Activated CD4-positive, alpha-beta T cell treated with anti-CD3 and anti-CD28 coated beads for 36 hours (primary cell): ENCODE results near the gene DCDC2. TPM values are rescaled to one million over a fixed set of nuclear protein-coding genes. Genes with fewer than 3 reads are reported as not detected.

ENCODE experiments used
- ATAC-seq: fragments of 200-7000 bp; cut with Tn5 transposase; one replicate; pipeline ENCODE4 v1.10.0; 2021; ENCODE audit warnings: mild to moderate bottlenecking, moderate library complexity
- CTCF ChIA-PET: fragments of 350-600 bp; sonication (Branson Sonifier 250); formaldehyde crosslinking; loops from one replicate; lab custom pipeline; 2021; ENCODE audit warnings: antibody characterized with exemption; lab: Charles Lee
- POLR2A ChIA-PET: fragments of 350-600 bp; sonication (Branson Sonifier 250); formaldehyde crosslinking; loops from one replicate; lab custom pipeline; 2021; ENCODE audit warnings: antibody characterized with exemption, inconsistent platforms; lab: Charles Lee
- DNase-seq: peaks from one replicate; pipeline ENCODE4 v3.0.0-alpha.2; 2020
- H3K27ac Mint-ChIP-seq: one replicate; pipeline ENCODE4 v1.8.0; 2021; ENCODE audit warnings: mixed read lengths
- H3K27me3 Mint-ChIP-seq: one replicate; pipeline ENCODE4 v1.8.0; 2021; ENCODE audit warnings: mixed read lengths
- H3K36me3 Mint-ChIP-seq: one replicate; pipeline ENCODE4 v1.8.0; 2021; ENCODE audit warnings: low read depth, mixed read lengths
- H3K4me1 Mint-ChIP-seq: one replicate; pipeline ENCODE4 v1.8.0; 2021; ENCODE audit warnings: mixed read lengths
- H3K4me3 Mint-ChIP-seq: one replicate; pipeline ENCODE4 v1.8.0; 2021; ENCODE audit warnings: mild to moderate bottlenecking, moderate library complexity, mixed read lengths
- H3K9me3 Mint-ChIP-seq: one replicate; pipeline ENCODE4 v1.8.0; 2021; ENCODE audit warnings: low read depth, mixed read lengths
- intact Hi-C, 2 experiments: fragments of 100-400 bp; cut with DNase I in 1 of 2; cut with micrococcal nuclease in 1 of 2; formaldehyde crosslinking; loops; one replicate each; pipeline versions ENCODE4 v1.14.2 to v1.15.1; 2022 to 2024; cut with DNase I, micrococcal nuclease
- total RNA-seq, 2 experiments: library from RNA; stranded (reverse); gene quantifications; one replicate each; pipeline ENCODE4 v1.2.3, GENCODE V29; 2021

The DCDC2 gene
- total RNA-seq, 2 experiments from 2014 or later = 0.23 TPM; not detected in 1

DNA sequence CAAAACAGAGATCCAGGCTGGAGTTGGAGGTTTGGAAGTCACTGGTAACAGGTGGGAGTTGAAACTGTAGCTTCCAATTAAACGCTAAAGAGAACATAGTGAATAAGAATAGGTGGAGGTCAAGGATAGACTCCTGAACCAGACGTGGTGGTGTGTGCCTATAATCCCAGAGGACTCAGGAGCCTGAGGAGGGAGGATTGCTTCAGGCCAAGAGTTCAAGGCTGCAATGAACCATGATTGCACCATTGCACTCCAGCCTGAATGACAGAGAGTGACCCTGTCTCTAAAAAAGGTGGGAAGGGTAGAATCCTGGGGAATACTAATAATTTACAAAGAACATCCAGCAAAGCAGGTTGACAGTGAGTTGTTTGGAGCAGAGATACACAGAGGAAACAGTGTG is 218.2 kb downstream of the DCDC2 start:
- no peak overlapping the region for H3K27ac Mint-ChIP-seq
- CTCF ChIA-PET = no interaction called here
- POLR2A ChIA-PET = no interaction called here
- no peak for DNase-seq
- H3K27me3 Mint-ChIP-seq = peaks cover 6% of the 10 kb centered on the region
- intact Hi-C loops = no loop called here
- no peaks in the 10 kb centered on the region for H3K4me1 Mint-ChIP-seq
- no peaks in the 10 kb centered on the region for H3K36me3 Mint-ChIP-seq
- peaks cover 5% of the 10 kb centered on the region for H3K9me3 Mint-ChIP-seq
- no peak overlapping the region for H3K4me3 Mint-ChIP-seq
- no peak for ATAC-seq

DNA sequence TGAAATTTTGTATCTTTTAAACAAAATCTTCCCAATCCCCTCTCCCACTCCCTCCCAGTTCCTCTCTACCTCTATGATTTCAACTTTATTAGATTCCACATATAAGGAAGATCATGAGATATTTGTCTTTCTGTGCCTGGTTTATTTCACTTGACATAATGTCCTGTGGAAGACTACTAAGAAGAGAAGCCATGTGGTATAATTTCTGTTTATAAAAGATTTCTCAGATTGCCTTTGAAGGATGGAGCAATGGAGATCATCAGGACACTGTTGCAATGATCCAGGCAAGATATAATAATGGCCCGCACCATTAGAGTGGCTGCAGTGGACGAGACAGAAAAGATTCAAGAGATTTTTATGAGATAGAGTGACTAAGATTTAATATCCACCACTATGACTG is 218.8 kb downstream of the DCDC2 start:
- Mint-ChIP-seq H3K4me1 (no peaks in the 10 kb centered on the region), H3K9me3 (peaks cover 5% of the 10 kb centered on the region), H3K27ac (no peak overlapping the region), H3K4me3 (no peak overlapping the region), H3K27me3 (peaks cover 10% of the 10 kb centered on the region), H3K36me3 (no peaks in the 10 kb centered on the region)
- ATAC-seq = no peak
- DNase-seq = no peak
- intact Hi-C loops = no loop called here
- CTCF ChIA-PET = no interaction called here
- POLR2A ChIA-PET = no interaction called here

DNA sequence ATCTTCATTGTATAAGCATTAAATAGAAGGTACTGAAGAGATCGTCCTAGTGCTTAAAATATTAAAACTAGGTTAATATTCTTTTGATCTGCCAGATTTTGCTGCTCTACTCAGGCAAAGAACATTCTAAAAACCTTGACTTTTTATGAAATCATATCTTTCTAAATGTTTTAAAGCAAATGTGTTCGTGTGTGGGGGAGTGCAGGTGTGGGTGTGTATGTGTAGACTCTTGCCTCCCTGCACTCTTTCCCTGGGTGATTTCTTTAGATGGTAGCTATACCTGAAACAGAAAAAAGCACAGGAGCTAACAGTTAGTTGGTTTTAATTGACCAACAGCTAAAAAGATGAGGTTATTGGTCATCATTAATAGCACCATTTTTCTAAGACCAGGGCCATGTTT is 226.1 kb downstream of the DCDC2 start:
- Mint-ChIP-seq H3K27me3 (peaks cover 21% of the 10 kb centered on the region), H3K27ac (no peak overlapping the region), H3K9me3 (peaks cover 5% of the 10 kb centered on the region), H3K4me3 (no peak overlapping the region), H3K36me3 (no peaks in the 10 kb centered on the region), H3K4me1 (no peaks in the 10 kb centered on the region)
- intact Hi-C loops = no loop called here
- DNase-seq (no peak), ATAC-seq (no peak)
- CTCF ChIA-PET = interaction anchor here (0.5 kb wide), 1 partner anchor 61 kb away, joined by 3 read pairs; no protein-coding TSS in a partner anchor
- POLR2A ChIA-PET = no interaction called here

DNA sequence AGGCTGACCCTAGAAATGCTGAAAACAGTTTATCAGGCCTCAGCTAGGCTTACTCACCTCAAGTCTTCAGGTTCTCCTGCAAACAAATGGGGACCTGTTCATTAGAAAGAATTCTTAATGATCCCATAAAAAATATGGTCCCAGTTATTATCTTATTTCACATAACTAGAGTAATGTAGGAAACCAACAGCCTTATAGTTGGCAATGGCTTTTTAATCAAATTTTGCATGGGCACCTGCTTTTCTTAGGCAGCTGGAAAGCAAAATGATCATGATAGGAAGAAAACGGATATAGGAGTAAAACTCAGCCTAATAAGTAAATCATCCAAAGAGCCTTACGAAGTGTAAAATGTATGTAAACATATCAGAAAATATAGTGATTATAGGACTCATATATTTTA is 230.5 kb downstream of the DCDC2 start:
- Mint-ChIP-seq H3K9me3 (no peaks in the 10 kb centered on the region), H3K27ac (no peak overlapping the region), H3K36me3 (no peaks in the 10 kb centered on the region), H3K27me3 (peaks cover 31% of the 10 kb centered on the region), H3K4me1 (peaks cover 2% of the 10 kb centered on the region), H3K4me3 (no peak overlapping the region)
- POLR2A ChIA-PET = no interaction called here
- CTCF ChIA-PET = interaction anchor here (1.6 kb wide), 1 partner anchor 10 kb away, joined by 3 read pairs; no protein-coding TSS in a partner anchor
- DNase-seq = no peak
- intact Hi-C loops = no loop called here
- ATAC-seq = no peak

DNA sequence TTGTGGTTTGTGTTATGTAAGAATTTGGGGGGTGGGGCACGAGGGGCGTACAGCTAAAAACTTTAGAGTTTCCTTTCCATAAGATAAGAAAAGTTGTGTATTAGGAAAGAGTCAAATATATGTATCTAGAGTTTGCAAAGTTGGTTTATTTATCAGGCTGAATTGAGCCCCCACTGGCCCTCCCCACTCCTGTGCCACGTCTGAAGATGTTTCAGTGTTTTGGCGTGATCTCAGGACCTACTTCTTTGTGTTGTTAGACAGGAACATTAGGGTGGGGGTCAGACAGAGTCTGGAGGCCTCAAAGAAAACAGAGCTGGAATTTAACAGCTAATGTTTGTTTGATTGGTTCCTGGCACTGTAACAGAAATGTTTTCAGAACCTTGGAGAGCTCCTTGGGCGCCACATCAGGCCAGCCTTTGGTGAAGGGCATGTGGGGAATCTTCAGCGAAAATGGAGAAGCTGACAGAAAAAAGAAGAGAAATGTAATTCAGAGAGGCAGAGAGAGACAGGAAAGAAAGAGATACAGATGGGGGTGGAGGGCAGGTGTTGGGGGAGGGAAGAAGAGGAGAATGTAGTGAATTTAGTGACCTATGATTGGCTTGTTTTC is 231.2 kb downstream of the DCDC2 start:
- no peak for ATAC-seq
- no peaks in the 10 kb centered on the region for H3K9me3 Mint-ChIP-seq
- peaks cover 2% of the 10 kb centered on the region for H3K4me1 Mint-ChIP-seq
- peaks cover 31% of the 10 kb centered on the region for H3K27me3 Mint-ChIP-seq
- CTCF ChIA-PET = interaction anchor here (0.7 to 1.6 kb wide), 2 partner anchors 9 to 21 kb away, joined by 3 read pairs; no protein-coding TSS in a partner anchor
- no peak overlapping the region for H3K4me3 Mint-ChIP-seq
- intact Hi-C loops = no loop called here
- no peaks in the 10 kb centered on the region for H3K36me3 Mint-ChIP-seq
- POLR2A ChIA-PET = no interaction called here
- DNase-seq = peak; percentile 45
- H3K27ac Mint-ChIP-seq = no peak overlapping the region

DNA sequence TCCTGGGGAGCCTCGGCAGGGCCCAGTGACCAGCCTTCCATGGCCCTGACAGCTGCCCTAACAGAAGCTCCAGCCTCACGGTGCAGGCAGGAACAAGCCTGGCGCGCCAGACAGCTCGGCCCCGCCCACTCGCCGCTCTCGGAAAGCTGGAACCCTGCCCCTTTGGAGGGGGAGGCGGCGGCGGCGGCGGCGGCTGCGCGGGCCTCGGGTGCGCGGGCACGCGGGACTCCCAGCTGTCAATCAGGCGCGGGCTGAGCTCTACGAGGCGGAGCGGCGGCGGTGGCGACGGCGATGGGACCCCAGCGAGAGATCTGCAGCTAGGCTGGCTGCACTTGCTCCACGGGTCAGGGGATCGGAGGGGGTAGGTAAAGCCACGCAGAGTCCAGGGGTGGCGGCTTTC is 231.9 kb downstream of the DCDC2 start, which contains the start of gene NRSN1:
TSS of gene NRSN1 (plus strand) at position 236 of the 400 bp plus-strand sequence. CDS start 8,113 bp downstream, outside the sequence.
- Mint-ChIP-seq H3K27ac (no peak within 1 kb of the TSS), H3K4me1 (peaks cover 2% of the 10 kb centered on the region), H3K36me3 (no peaks in the 10 kb centered on the region), H3K9me3 (no peaks in the 10 kb centered on the region), H3K4me3 (no peak within 1 kb of the TSS), H3K27me3 (peaks cover 31% of the 10 kb centered on the region)
- DNase-seq = peak; percentile 36
- ChIA-PET POLR2A (no interaction called here), CTCF (interaction anchor here (1.6 kb wide), 1 partner anchor 8 kb away, joined by 3 read pairs; no protein-coding TSS in a partner anchor)
- ATAC-seq = no peak
- intact Hi-C loops = no loop called here

DNA sequence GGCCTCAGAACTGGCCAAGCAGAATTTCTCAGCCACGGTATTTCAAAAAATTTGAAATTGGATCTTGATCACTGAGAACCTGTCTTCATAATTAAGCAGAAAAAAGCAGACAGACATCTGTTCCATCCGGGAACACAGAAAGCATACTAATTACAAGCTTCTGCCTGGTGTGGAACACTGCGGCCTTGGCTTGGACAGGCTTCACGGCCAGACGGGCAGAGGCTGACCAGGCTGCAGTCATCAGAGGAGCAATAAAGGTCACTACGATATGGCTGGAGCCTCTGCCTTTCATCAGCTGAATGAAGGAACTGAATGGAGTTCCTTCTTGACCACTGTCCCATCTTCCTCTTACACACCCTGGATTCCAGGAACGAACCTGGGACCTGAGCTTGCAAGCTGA is 235.7 kb downstream of the DCDC2 start:
- intact Hi-C loops = no loop called here
- ChIA-PET CTCF (no interaction called here), POLR2A (no interaction called here)

More for the DNA sequence above, 235.7 kb downstream of the DCDC2 start:
- no peaks in the 10 kb centered on the region for H3K9me3 Mint-ChIP-seq
- no peak overlapping the region for H3K27ac Mint-ChIP-seq
- ATAC-seq (no peak), DNase-seq (no peak)
- H3K4me1 Mint-ChIP-seq = peaks cover 2% of the 10 kb centered on the region
- peaks cover 23% of the 10 kb centered on the region for H3K27me3 Mint-ChIP-seq
- no peak overlapping the region for H3K4me3 Mint-ChIP-seq
- H3K36me3 Mint-ChIP-seq = no peaks in the 10 kb centered on the region

Other genes starting within 250 kb of the DCDC2 start
- gene NRSN1, start 231.8 kb downstream of the DCDC2 start, total RNA-seq = not detected
- gene MRS2, start 44.9 kb upstream of the DCDC2 start, total RNA-seq = 10 to 100 TPM; 21.0 to 25.5 TPM
- under 1 TPM; 0.62 to 0.67 TPM for gene GPLD1, start 131.5 kb upstream of the DCDC2 start, total RNA-seq
- gene ALDH5A1, start 136.9 kb upstream of the DCDC2 start, total RNA-seq = 10 to 100 TPM; 16.5 to 18.8 TPM